Mucosa of stomach (tissue), 1 donor: ENCODE data around the gene LGR4.

Source experiments
- H3K27me3 ChIP-seq: one replicate; pipeline ENCODE4 v1.7.0; 2013; ENCODE audit warnings: mild to moderate bottlenecking, low read length; ENCODE audit not compliant: control insufficient read depth, insufficient read depth
- H3K36me3 ChIP-seq: one replicate; pipeline ENCODE4 v1.7.0; 2013; ENCODE audit warnings: low read length; ENCODE audit not compliant: control insufficient read depth, insufficient read depth
- H3K4me1 ChIP-seq: one replicate; pipeline ENCODE4 v1.7.0; 2013; ENCODE audit warnings: mild to moderate bottlenecking, low read length; ENCODE audit not compliant: control insufficient read depth, insufficient read depth
- H3K4me3 ChIP-seq: one replicate; pipeline ENCODE4 v1.7.0; 2013; ENCODE audit warnings: low read length
- H3K9ac ChIP-seq: one replicate; pipeline ENCODE4 v1.7.0; 2013; ENCODE audit warnings: mild to moderate bottlenecking, low read length, moderate library complexity
- H3K9me3 ChIP-seq: one replicate; pipeline ENCODE4 v1.7.0; 2013; ENCODE audit warnings: mild to moderate bottlenecking, low read length, moderate library complexity; ENCODE audit not compliant: control insufficient read depth
- donor health status: Pancreatic carcinoma.

The LGR4 gene

GRCh38 chr11:27437829-27438594 is 34.6 kb downstream of the LGR4 start:
- no peaks in the 10 kb centered on the region for H3K9me3 ChIP-seq
- no peak overlapping the region for H3K9ac ChIP-seq
- no peaks in the 10 kb centered on the region for H3K27me3 ChIP-seq
- H3K4me1 ChIP-seq: peaks cover 11% of the 10 kb centered on the region
- no peaks in the 10 kb centered on the region for H3K36me3 ChIP-seq
- no peak overlapping the region for H3K4me3 ChIP-seq

GRCh38 chr11:27436916-27437315 is 35.7 kb downstream of the LGR4 start:
- Histone ChIP-seq H3K27me3 (no peaks in the 10 kb centered on the region), H3K9me3 (no peaks in the 10 kb centered on the region), H3K4me1 (peaks cover 11% of the 10 kb centered on the region), H3K4me3 (no peak overlapping the region), H3K36me3 (no peaks in the 10 kb centered on the region), H3K9ac (no peak overlapping the region)

GRCh38 chr11:27433742-27434141 is 38.8 kb downstream of the LGR4 start:
- no peak overlapping the region for H3K4me3 ChIP-seq
- no peaks in the 10 kb centered on the region for H3K9me3 ChIP-seq
- no peak overlapping the region for H3K9ac ChIP-seq
- no peaks in the 10 kb centered on the region for H3K36me3 ChIP-seq
- H3K27me3 ChIP-seq: no peaks in the 10 kb centered on the region
- peaks cover 34% of the 10 kb centered on the region for H3K4me1 ChIP-seq

- Histone ChIP-seq H3K9ac (no peak overlapping the region), H3K9me3 (no peaks in the 10 kb centered on the region), H3K36me3 (no peaks in the 10 kb centered on the region), H3K4me3 (no peak overlapping the region), H3K27me3 (no peaks in the 10 kb centered on the region), H3K4me1 (peaks cover 26% of the 10 kb centered on the region)
Measured at GRCh38 chr11:27431808-27432207, 40.8 kb downstream of the LGR4 start.

GRCh38 chr11:27429761-27430393 is 42.7 kb downstream of the LGR4 start:
- Histone ChIP-seq H3K4me1 (peaks cover 26% of the 10 kb centered on the region), H3K9ac (no peak overlapping the region), H3K36me3 (no peaks in the 10 kb centered on the region)

GRCh38 chr11:27427183-27427980 is 45.2 kb downstream of the LGR4 start:
- Histone ChIP-seq H3K4me1 (peaks cover 44% of the 10 kb centered on the region), H3K9me3 (no peaks in the 10 kb centered on the region), H3K27me3 (no peaks in the 10 kb centered on the region), H3K36me3 (no peaks in the 10 kb centered on the region), H3K4me3 (no peak overlapping the region), H3K9ac (no peak overlapping the region)

More at GRCh38 chr11:27429761-27430393, 42.7 kb downstream of the LGR4 start:
- Histone ChIP-seq H3K4me3 (no peak overlapping the region), H3K9me3 (no peaks in the 10 kb centered on the region), H3K27me3 (no peaks in the 10 kb centered on the region)

- no peak overlapping the region for H3K4me3 ChIP-seq
- H3K36me3 ChIP-seq: no peaks in the 10 kb centered on the region
- no peak overlapping the region for H3K9ac ChIP-seq
- no peaks in the 10 kb centered on the region for H3K27me3 ChIP-seq
- H3K9me3 ChIP-seq: no peaks in the 10 kb centered on the region
- peaks cover 49% of the 10 kb centered on the region for H3K4me1 ChIP-seq
Measured at GRCh38 chr11:27425814-27426213, 46.8 kb downstream of the LGR4 start.

- no peaks in the 10 kb centered on the region for H3K36me3 ChIP-seq
- no peak overlapping the region for H3K9ac ChIP-seq
- peaks cover 41% of the 10 kb centered on the region for H3K4me1 ChIP-seq
Measured at GRCh38 chr11:27423125-27423524, 49.5 kb downstream of the LGR4 start.

GRCh38 chr11:27421819-27422494 is 50.6 kb downstream of the LGR4 start:
- Histone ChIP-seq H3K36me3 (no peaks in the 10 kb centered on the region), H3K9ac (no peak overlapping the region), H3K4me3 (no peak overlapping the region), H3K4me1 (peaks cover 52% of the 10 kb centered on the region), H3K9me3 (no peaks in the 10 kb centered on the region), H3K27me3 (no peaks in the 10 kb centered on the region)

More at GRCh38 chr11:27423125-27423524, 49.5 kb downstream of the LGR4 start:
- Histone ChIP-seq H3K4me3 (no peak overlapping the region), H3K9me3 (no peaks in the 10 kb centered on the region), H3K27me3 (no peaks in the 10 kb centered on the region)

GRCh38 chr11:27420722-27421572 is 51.6 kb downstream of the LGR4 start:
- H3K27me3 ChIP-seq: no peaks in the 10 kb centered on the region
- H3K4me1 ChIP-seq: peaks cover 62% of the 10 kb centered on the region
- H3K9me3 ChIP-seq: no peaks in the 10 kb centered on the region
- no peak overlapping the region for H3K4me3 ChIP-seq
- no peak overlapping the region for H3K9ac ChIP-seq
- H3K36me3 ChIP-seq: no peaks in the 10 kb centered on the region

- H3K4me3 ChIP-seq: no peak overlapping the region
- no peaks in the 10 kb centered on the region for H3K9me3 ChIP-seq
- peaks cover 63% of the 10 kb centered on the region for H3K4me1 ChIP-seq
- no peak overlapping the region for H3K9ac ChIP-seq
- no peaks in the 10 kb centered on the region for H3K27me3 ChIP-seq
- no peaks in the 10 kb centered on the region for H3K36me3 ChIP-seq
Measured at GRCh38 chr11:27420217-27420616, 52.4 kb downstream of the LGR4 start.
